Mucosa of descending colon (tissue), 3 donors: Measurements from ENCODE around the gene KRTAP9-3. TPM values are rescaled to one million over a fixed set of nuclear protein-coding genes. Genes with fewer than 3 reads are reported as not detected.
"Not testable (repeated sequence)": the region's sequence is repeated elsewhere in the genome, so short reads cannot be mapped to it uniquely, and the experiment has no call there.

ENCODE experiments used
- ATAC-seq: fragments of 200-7000 bp; cut with Tn5 transposase; one replicate; pipeline ENCODE4 v1.9.1; 2020; ENCODE audit warnings: mild to moderate bottlenecking, moderate library complexity
- DNase-seq, 3 donors: peaks; one replicate each; pipeline ENCODE4 v3.0.0-alpha.2; 2020
- H3K36me3 ChIP-seq: fragments of 200-600 bp; one replicate; pipeline ENCODE4 v1.8.0; 2021; ENCODE audit warnings: low read depth, mild to moderate bottlenecking
- H3K4me1 ChIP-seq: fragments of 200-600 bp; one replicate; pipeline ENCODE4 v1.8.0; 2021; ENCODE audit warnings: low read depth, mild to moderate bottlenecking
- H3K4me3 ChIP-seq: fragments of 200-600 bp; one replicate; pipeline ENCODE4 v1.8.0; 2021; ENCODE audit warnings: mild to moderate bottlenecking
- H3K9me3 ChIP-seq: fragments of 200-600 bp; one replicate; pipeline ENCODE4 v1.8.0; 2021; ENCODE audit warnings: mild to moderate bottlenecking
- intact Hi-C, 2 donors: fragments of 100-400 bp; cut with DNase I in 1 of 2; cut with micrococcal nuclease in 1 of 2; formaldehyde crosslinking; loops; one replicate each; pipeline versions ENCODE4 v1.11.0 to v1.11.1; 2022; cut with DNase I, micrococcal nuclease
- total RNA-seq, 3 donors: library from RNA; stranded (reverse); fragmentation: NEBNext Ultra II Directional in 2 of 3; extraction: Animal tissue kit (Norgen Biotek cat#: 25700) in 2 of 3; gene quantifications; one replicate each; pipeline versions ENCODE4 v1.2.1 to v1.2.4, GENCODE V29; 2021 to 2023
- TF ChIP-seq, protein P1 (sequence below): fragments of 200-600 bp; IDR thresholded peaks from one replicate; pipeline ENCODE4 v1.8.0; 2022; ENCODE audit warnings: antibody characterized with exemption, mild to moderate bottlenecking
- donor health status: DM: no; HTN: no; CAD: no; lungs with moderate emphysema.
- donor health status: DM: no; HTN: no; CAD: no.
- donor health status: DM: no; HTN: yes; CAD: no.

Gene KRTAP9-3
- total RNA-seq, 3 donors from 2014 or later, result not detected

DNA sequence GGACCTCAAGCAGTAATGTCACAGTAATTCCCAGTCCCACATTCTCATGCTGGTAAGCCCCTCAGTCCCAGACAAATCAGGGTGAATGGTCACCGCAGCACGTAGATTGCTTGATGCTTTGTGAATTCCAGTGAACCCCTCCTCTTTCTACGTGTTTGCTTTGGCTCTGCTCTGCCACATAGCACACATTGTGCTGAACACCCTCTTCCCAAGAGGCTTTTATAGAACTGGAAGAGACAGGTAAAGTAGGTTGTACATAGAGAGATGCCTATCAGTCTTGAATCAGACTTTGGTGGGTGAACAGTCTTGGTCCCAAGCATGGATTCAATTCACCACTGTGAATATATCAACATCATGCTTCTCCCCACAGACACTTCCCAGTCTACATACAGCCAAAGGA lies 32.4 kb downstream of the KRTAP9-3 start:
- intact Hi-C loops, result no loop called here
- no peak overlapping the region for H3K4me3 ChIP-seq
- no peaks in the 10 kb centered on the region for H3K9me3 ChIP-seq
- no peaks in the 10 kb centered on the region for H3K36me3 ChIP-seq
- TF ChIP-seq, protein P1, sequence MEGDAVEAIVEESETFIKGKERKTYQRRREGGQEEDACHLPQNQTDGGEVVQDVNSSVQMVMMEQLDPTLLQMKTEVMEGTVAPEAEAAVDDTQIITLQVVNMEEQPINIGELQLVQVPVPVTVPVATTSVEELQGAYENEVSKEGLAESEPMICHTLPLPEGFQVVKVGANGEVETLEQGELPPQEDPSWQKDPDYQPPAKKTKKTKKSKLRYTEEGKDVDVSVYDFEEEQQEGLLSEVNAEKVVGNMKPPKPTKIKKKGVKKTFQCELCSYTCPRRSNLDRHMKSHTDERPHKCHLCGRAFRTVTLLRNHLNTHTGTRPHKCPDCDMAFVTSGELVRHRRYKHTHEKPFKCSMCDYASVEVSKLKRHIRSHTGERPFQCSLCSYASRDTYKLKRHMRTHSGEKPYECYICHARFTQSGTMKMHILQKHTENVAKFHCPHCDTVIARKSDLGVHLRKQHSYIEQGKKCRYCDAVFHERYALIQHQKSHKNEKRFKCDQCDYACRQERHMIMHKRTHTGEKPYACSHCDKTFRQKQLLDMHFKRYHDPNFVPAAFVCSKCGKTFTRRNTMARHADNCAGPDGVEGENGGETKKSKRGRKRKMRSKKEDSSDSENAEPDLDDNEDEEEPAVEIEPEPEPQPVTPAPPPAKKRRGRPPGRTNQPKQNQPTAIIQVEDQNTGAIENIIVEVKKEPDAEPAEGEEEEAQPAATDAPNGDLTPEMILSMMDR, result no peak
- DNase-seq (no peak), ATAC-seq (no peak)
- H3K4me1 ChIP-seq, result no peaks in the 10 kb centered on the region

- TF ChIP-seq, protein P1, result no peak
- H3K9me3 ChIP-seq, result no peaks in the 10 kb centered on the region
- no peaks in the 10 kb centered on the region for H3K4me1 ChIP-seq
- no peak for DNase-seq
- intact Hi-C loops, result no loop called here
- ATAC-seq, result no peak
- no peak within 1 kb of the TSS for H3K4me3 ChIP-seq
- no peaks in the 10 kb centered on the region for H3K36me3 ChIP-seq
These were observed 32.8 kb downstream of the KRTAP9-3 start, which contains the start of gene KRTAP9-6 for GRCh38 chr17:41265078-41265477. Gene KRTAP9-6, plus strand, starts transcription at chr17:41265378. Its CDS starts 0 bp downstream, at chr17:41265378.

DNA sequence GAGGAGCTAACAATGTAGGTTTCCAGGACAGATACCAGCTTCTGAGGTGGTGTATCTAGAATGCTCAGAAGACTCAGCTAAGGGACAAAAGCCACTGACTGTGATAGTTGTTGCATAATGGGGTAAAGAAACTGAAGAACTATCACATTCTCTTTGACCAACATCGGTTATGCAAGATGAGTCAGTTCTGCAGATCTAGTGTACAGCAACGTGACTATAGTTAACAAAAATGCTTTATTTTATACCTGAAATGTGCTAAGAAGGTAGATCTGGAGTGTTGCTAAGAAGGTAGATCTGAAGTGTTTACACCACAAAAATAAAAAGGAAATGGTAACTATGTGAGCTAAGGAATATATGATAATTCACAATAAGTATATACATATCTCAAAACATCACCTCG lies 35.5 kb downstream of the KRTAP9-3 start:
- no peaks in the 10 kb centered on the region for H3K9me3 ChIP-seq
- intact Hi-C loops, result no loop called here
- H3K4me1 ChIP-seq, result no peaks in the 10 kb centered on the region
- no peak for ATAC-seq
- no peaks in the 10 kb centered on the region for H3K36me3 ChIP-seq
- no peak overlapping the region for H3K4me3 ChIP-seq
- TF ChIP-seq, protein P1, result no peak
- no peak for DNase-seq

GRCh38 chr17:41271323-41271722 lies 39.1 kb downstream of the KRTAP9-3 start:
- DNase-seq, H3K4me3 ChIP-seq, H3K4me1 ChIP-seq, intact Hi-C loops, H3K36me3 ChIP-seq, ATAC-seq, H3K9me3 ChIP-seq: not testable (repeated sequence)

DNA sequence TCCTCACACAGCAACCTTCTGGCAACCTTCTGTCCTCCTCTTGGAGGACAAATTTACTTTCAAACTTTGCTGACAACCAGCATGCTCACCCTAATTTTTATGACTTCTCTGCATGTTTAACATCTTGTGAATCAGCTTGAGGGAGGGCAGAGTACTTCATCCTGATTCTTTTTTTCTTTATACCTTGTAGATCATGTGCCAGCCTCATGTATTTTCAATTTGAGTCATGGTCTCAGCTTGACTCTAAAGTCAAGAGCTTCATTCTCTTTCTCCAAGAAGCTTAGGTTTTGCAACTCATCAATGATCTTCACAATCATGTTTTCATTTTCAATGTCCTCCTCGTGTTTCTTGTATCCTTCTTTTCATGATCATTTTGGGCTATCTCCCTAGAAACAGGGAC lies 39.6 kb downstream of the KRTAP9-3 start:
- no peak overlapping the region for H3K4me3 ChIP-seq
- ATAC-seq, result no peak
- TF ChIP-seq, protein P1, result no peak
- no peaks in the 10 kb centered on the region for H3K9me3 ChIP-seq
- intact Hi-C loops, result no loop called here
- H3K36me3 ChIP-seq, result no peaks in the 10 kb centered on the region
- DNase-seq, result no peak
- no peaks in the 10 kb centered on the region for H3K4me1 ChIP-seq

- H3K4me3 ChIP-seq, ATAC-seq, H3K9me3 ChIP-seq, DNase-seq, H3K36me3 ChIP-seq, H3K4me1 ChIP-seq, intact Hi-C loops: not testable (repeated sequence)
These were observed 43.5 kb downstream of the KRTAP9-3 start, which contains the start of gene KRTAP9-7 for GRCh38 chr17:41275648-41276190. Gene KRTAP9-7, plus strand, starts transcription at chr17:41275698. Its CDS starts 0 bp downstream, at chr17:41275698.
